Endothelial cell of umbilical vein (primary cell): ENCODE measurements around the gene PRR16. TPM values are rescaled to one million over a fixed set of nuclear protein-coding genes. Genes with fewer than 3 reads are reported as not detected.

Source experiments
- BruUV-seq: library from RNA; stranded (reverse); fragments of 400-500 nt; replicated peaks from 2 replicates; lab custom pipeline; 2021; lab: Mats Ljungman, UMichigan
- CTCF ChIA-PET: fragments of 300-600, 350-600 bp; sonication (Branson Sonifier 250); formaldehyde crosslinking; loops from one replicate; lab custom pipeline; 2021; ENCODE audit warnings: antibody characterized with exemption, inconsistent platforms; lab: Charles Lee
- POLR2A ChIA-PET: fragments of 300-600, 350-600 bp; sonication (Branson Sonifier 250); formaldehyde crosslinking; loops from one replicate; lab custom pipeline; 2021; ENCODE audit warnings: antibody characterized with exemption, inconsistent platforms; lab: Charles Lee
- DNase-seq: peaks from one replicate; pipeline ENCODE4 v3.0.0-alpha.2; 2011; ENCODE audit warnings: low read depth, low spot score
- FAIRE-seq: peaks from 2 replicates; lab custom pipeline; 2011; peaks lifted over from hg19 to GRCh38; lab: Jason Lieb, UNC
- H2AFZ ChIP-seq: 2 replicates; pipeline ENCODE4 v1.6.0; 2012; ENCODE audit warnings: low read depth, low read length, control low read depth, inconsistent platforms
- H3K27ac ChIP-seq: 2 replicates; pipeline ENCODE4 v1.5.1; 2011; ENCODE audit warnings: low read depth, mild to moderate bottlenecking, control low read depth, low read length, moderate library complexity; ENCODE audit not compliant: insufficient read depth
- H3K27me3 ChIP-seq, 2 experiments: 2 replicates each; pipeline versions ENCODE4 v1.6.0 to v1.6.1; 2011; ENCODE audit warnings: low read length in 2 of 2, mixed read lengths in 1 of 2; ENCODE audit not compliant: control insufficient read depth in 2 of 2, insufficient read depth in 2 of 2
- H3K36me3 ChIP-seq, 2 experiments: 2 replicates in 1 of 2; 3 replicates in 1 of 2; pipeline ENCODE4 v1.5.1; 2011; ENCODE audit warnings: low read length in 2 of 2, mild to moderate bottlenecking in 1 of 2, moderate library complexity in 1 of 2; ENCODE audit not compliant: control insufficient read depth in 2 of 2, insufficient read depth in 2 of 2; ENCODE audit errors: extremely low read depth in 1 of 2
- H3K4me1 ChIP-seq: 3 replicates; pipeline ENCODE4 v1.5.1; 2011; ENCODE audit warnings: mild to moderate bottlenecking, low read length; ENCODE audit not compliant: control insufficient read depth, insufficient read depth; ENCODE audit errors: extremely low read depth
- H3K4me2 ChIP-seq: 2 replicates; pipeline ENCODE4 v1.6.1; 2011; ENCODE audit warnings: low read length, control low read depth, mixed read lengths; ENCODE audit not compliant: insufficient read depth
- H3K4me3 ChIP-seq, 3 experiments: fragments of 200-600 bp in 1 of 3; sonication (generic), shearing (Covaris generic) in 1 of 3; replicated peaks in 1 of 3; 2 replicates each; pipeline ENCODE4 v1.5.1; 2011 to 2016; ENCODE audit warnings: control low read depth in 3 of 3, low read length in 3 of 3, mild to moderate bottlenecking in 2 of 3, inconsistent platforms in 1 of 3, low read depth in 1 of 3, moderate library complexity in 1 of 3; ENCODE audit not compliant: insufficient read depth in 1 of 3
- H3K79me2 ChIP-seq: 2 replicates; pipeline ENCODE4 v1.6.0; 2012; ENCODE audit warnings: low read length, inconsistent platforms; ENCODE audit not compliant: control insufficient read depth, insufficient read depth
- H3K9ac ChIP-seq: replicated peaks from 2 replicates; pipeline ENCODE3; 2011; ENCODE audit warnings: low read length, control low read depth; ENCODE audit not compliant: insufficient read depth; ENCODE audit errors: extremely low read depth
- H3K9me1 ChIP-seq: replicated peaks from 3 replicates; pipeline ENCODE4 v1.6.0; 2011; ENCODE audit warnings: mild to moderate bottlenecking, low read length; ENCODE audit not compliant: control insufficient read depth, insufficient read depth; ENCODE audit errors: extremely low read depth
- H3K9me3 ChIP-seq: replicated peaks from 2 replicates; pipeline ENCODE4 v1.5.1; 2012; ENCODE audit warnings: low read length, inconsistent platforms; ENCODE audit not compliant: control insufficient read depth, insufficient read depth
- H4K20me1 ChIP-seq: replicated peaks from 2 replicates; pipeline ENCODE3; 2011; ENCODE audit warnings: mild to moderate bottlenecking, low read length; ENCODE audit not compliant: control insufficient read depth, insufficient read depth; ENCODE audit errors: extremely low read depth
- CTCF ChIP-seq, 2 donors: IDR thresholded peaks; 1 replicate in 1 of 2; 2 replicates in 1 of 2; pipeline ENCODE4 v1.5.1; 2011; ENCODE audit warnings: low read length in 2 of 2, mild to moderate bottlenecking in 2 of 2, moderate library complexity in 2 of 2, control low read depth in 1 of 2, inconsistent platforms in 1 of 2, low read depth in 1 of 2; ENCODE audit not compliant: insufficient read depth in 1 of 2; ENCODE audit errors: extremely low read depth in 1 of 2
- EZH2 ChIP-seq: IDR thresholded peaks from 2 replicates; pipeline ENCODE4 v1.6.1; 2012; ENCODE audit warnings: borderline replicate concordance, low read depth, mild to moderate bottlenecking, moderate library complexity, low read length, inconsistent platforms; ENCODE audit not compliant: severe bottlenecking
- FOS ChIP-seq: IDR thresholded peaks from 2 replicates; pipeline ENCODE4 v1.6.1; 2011; ENCODE audit warnings: mild to moderate bottlenecking, low read length, moderate library complexity, borderline replicate concordance; ENCODE audit not compliant: insufficient read depth
- GATA2 ChIP-seq: IDR thresholded peaks from 2 replicates; pipeline ENCODE4 v1.7.0; 2011; ENCODE audit warnings: low read depth, mild to moderate bottlenecking, moderate library complexity, mixed read lengths, low read length; ENCODE audit not compliant: insufficient read length, insufficient read depth
- JUN ChIP-seq: IDR thresholded peaks from 2 replicates; pipeline ENCODE4 v1.6.1; 2011; ENCODE audit warnings: borderline replicate concordance, low read depth; ENCODE audit not compliant: insufficient read length, insufficient read depth
- MAX ChIP-seq: IDR thresholded peaks from 2 replicates; pipeline ENCODE4 v1.6.1; 2011; ENCODE audit not compliant: insufficient read depth, insufficient read length
- MYC ChIP-seq: IDR thresholded peaks from one replicate; pipeline ENCODE4 v1.6.1; 2011; ENCODE audit warnings: mild to moderate bottlenecking, low read depth, low read length
- POLR2A ChIP-seq: IDR thresholded peaks from 2 replicates; pipeline ENCODE4 v1.6.1; 2012; ENCODE audit warnings: low read depth, mild to moderate bottlenecking, control low read depth, low read length
- POLR2AphosphoS5 ChIP-seq: IDR thresholded peaks from 2 replicates; pipeline ENCODE4 v1.6.1; 2012; ENCODE audit warnings: low read depth, mild to moderate bottlenecking, control low read depth, low read length, moderate library complexity; ENCODE audit not compliant: insufficient read depth
- dilution Hi-C: fragments of 300-500 bp; cut with MboI; formaldehyde crosslinking; loops from one replicate; pipeline ENCODE4 v1.15.0; 2019; ENCODE audit warnings: low sequenced_read_pairs; ENCODE audit not compliant: extremely low pct_ligation_motif_present
- intact Hi-C: fragments of 100-400 bp; cut with micrococcal nuclease; formaldehyde crosslinking; loops from one replicate; pipeline ENCODE4 v1.10.0; 2022
- polyA plus RNA-seq, 4 experiments: library from polyadenylated mRNA; depleted of rRNA in 3 of 4; stranded (reverse) in 3 of 4; unstranded in 1 of 4; fragments of >200 nt; gene quantifications; 2 replicates each; pipeline versions ENCODE4 v1.2.1 to v1.2.3, GENCODE V29; 2011 to 2012; ENCODE audit warnings: missing spikeins in 1 of 4
- total RNA-seq: library from RNA; stranded (reverse); gene quantifications from 2 replicates; pipeline ENCODE4 v1.2.3, GENCODE V29; 2021

The PRR16 gene
- total and polyA plus RNA-seq, 2 donors (not counting 3 experiments of a cell fraction or from before 2014, with no cell fraction given), result 0.91 to 1.2 TPM

GRCh38 chr5:120499876-120500563, 35.9 kb downstream of the PRR16 start:
- ChIA-PET CTCF (no interaction called here), POLR2A (no interaction called here)
- Histone ChIP-seq H2AFZ (no peak overlapping the region), H3K4me3 (no peak overlapping the region), H3K36me3 (no peaks in the 10 kb centered on the region), H3K9me1 (no peaks in the 10 kb centered on the region), H3K4me2 (no peak overlapping the region), H4K20me1 (no peaks in the 10 kb centered on the region), H3K4me1 (no peaks in the 10 kb centered on the region), H3K9me3 (no peaks in the 10 kb centered on the region), H3K9ac (no peak overlapping the region), H3K27ac (no peak overlapping the region), H3K27me3 (no peaks in the 10 kb centered on the region), H3K79me2 (no peaks in the 10 kb centered on the region)
- no peak for TF ChIP-seq MAX
- no peak for TF ChIP-seq FOS
- no peak for TF ChIP-seq JUN
- no peak for TF ChIP-seq MYC
- no peak for TF ChIP-seq GATA2
- no peak for TF ChIP-seq POLR2A
- TF ChIP-seq POLR2AphosphoS5, result no peak
- DNase-seq (no peak), FAIRE-seq (no peak)
- intact Hi-C loops, result no loop called here
- no TSS peak for BruUV-seq
- dilution Hi-C loops, result no loop called here

- H3K27ac ChIP-seq, result no peak overlapping the region
- H3K27me3 ChIP-seq, result no peaks in the 10 kb centered on the region
- dilution Hi-C loops (no loop called here), intact Hi-C loops (no loop called here)
- CTCF ChIA-PET, result no interaction called here
- no peak for DNase-seq
- H4K20me1 ChIP-seq, result no peaks in the 10 kb centered on the region
- no peak overlapping the region for H2AFZ ChIP-seq
- TF ChIP-seq FOS (no peak), MYC (no peak), JUN (no peak), CTCF (IDR thresholded peaks at IDR 0.05; ENCODE audit: extremely low read depth in 1 of 2, insufficient read depth in 1 of 2, low read depth in 1 of 2, low read length in 2 of 2) (no peak), MAX (no peak), GATA2 (no peak), POLR2A (no peak), POLR2AphosphoS5 (no peak), EZH2 (no peak)
- POLR2A ChIA-PET, result no interaction called here
- H3K9ac ChIP-seq, result no peak overlapping the region
- no peak overlapping the region for H3K4me2 ChIP-seq
- no peaks in the 10 kb centered on the region for H3K9me1 ChIP-seq
- H3K9me3 ChIP-seq, result no peaks in the 10 kb centered on the region
- H3K4me3 ChIP-seq, result no peak overlapping the region
- H3K36me3 ChIP-seq, result no peaks in the 10 kb centered on the region
- no peak for FAIRE-seq
- H3K79me2 ChIP-seq, result no peaks in the 10 kb centered on the region
- H3K4me1 ChIP-seq, result no peaks in the 10 kb centered on the region
- BruUV-seq, result no TSS peak
These were observed 38.4 kb downstream of the PRR16 start for GRCh38 chr5:120502531-120502930.
